Measurements from ENCODE around the gene GPHB5.

DNA sequence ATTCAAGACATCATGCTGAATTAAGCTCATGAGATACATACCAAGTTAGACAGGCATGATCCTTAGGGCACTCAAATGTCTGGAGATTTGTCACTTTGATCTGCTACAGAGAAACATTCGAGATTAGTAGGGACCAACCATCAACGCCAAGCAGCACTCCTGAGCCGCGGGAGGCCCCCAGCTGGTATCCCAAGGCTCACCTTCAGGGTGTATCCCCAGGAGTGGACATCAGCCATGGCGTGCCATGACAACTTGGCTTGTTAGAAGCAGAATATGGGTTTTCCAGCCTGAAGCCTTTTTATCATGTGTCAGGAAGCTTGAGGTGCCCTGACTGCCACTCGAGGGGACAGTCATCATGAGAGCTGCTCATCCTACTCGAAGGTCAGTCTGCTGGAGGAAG lies 39.1 kb upstream of the GPHB5 start:
- TF ChIP-seq, protein P1, sequence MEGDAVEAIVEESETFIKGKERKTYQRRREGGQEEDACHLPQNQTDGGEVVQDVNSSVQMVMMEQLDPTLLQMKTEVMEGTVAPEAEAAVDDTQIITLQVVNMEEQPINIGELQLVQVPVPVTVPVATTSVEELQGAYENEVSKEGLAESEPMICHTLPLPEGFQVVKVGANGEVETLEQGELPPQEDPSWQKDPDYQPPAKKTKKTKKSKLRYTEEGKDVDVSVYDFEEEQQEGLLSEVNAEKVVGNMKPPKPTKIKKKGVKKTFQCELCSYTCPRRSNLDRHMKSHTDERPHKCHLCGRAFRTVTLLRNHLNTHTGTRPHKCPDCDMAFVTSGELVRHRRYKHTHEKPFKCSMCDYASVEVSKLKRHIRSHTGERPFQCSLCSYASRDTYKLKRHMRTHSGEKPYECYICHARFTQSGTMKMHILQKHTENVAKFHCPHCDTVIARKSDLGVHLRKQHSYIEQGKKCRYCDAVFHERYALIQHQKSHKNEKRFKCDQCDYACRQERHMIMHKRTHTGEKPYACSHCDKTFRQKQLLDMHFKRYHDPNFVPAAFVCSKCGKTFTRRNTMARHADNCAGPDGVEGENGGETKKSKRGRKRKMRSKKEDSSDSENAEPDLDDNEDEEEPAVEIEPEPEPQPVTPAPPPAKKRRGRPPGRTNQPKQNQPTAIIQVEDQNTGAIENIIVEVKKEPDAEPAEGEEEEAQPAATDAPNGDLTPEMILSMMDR (conservative IDR thresholded peaks at IDR 0.05; ENCODE audit: low read depth, low read length) = no peak
- no peak for TF ChIP-seq EZH2phosphoT487 (IDR thresholded peaks at IDR 0.05; ENCODE audit: borderline replicate concordance, low read length)

All from PC-3 (cell line).